HEK293 (cell line): Measurements from ENCODE around the gene CLCNKB.
A peak's percentile ranks its signal among the peaks of the same experiment; 100 is the strongest.

Experiments
- CTCF ChIA-PET: fragments of 350-600 bp; formaldehyde crosslinking; extraction: SDS; loops from one replicate; lab custom pipeline; 2021; ENCODE audit warnings: antibody characterized with exemption; lab: Yijun Ruan, JAX
- POLR2A ChIA-PET: fragments of 300-600 bp; formaldehyde crosslinking; extraction: SDS; loops from one replicate; lab custom pipeline; 2020; ENCODE audit warnings: antibody characterized with exemption, inconsistent platforms; lab: Yijun Ruan, JAX
- H3K27ac ChIP-seq: fragments of 200-500 bp; sonication (Bioruptor generic); 2 replicates; pipeline ENCODE4 v1.5.1; 2014; ENCODE audit warnings: low read depth, low read length, control low read depth, inconsistent platforms; ENCODE audit errors: extremely low read depth
- H3K36me3 ChIP-seq, 2 experiments: fragments of 200-500 bp in 1 of 2; sonication (Bioruptor generic) in 1 of 2; 1 replicate in 1 of 2; 2 replicates in 1 of 2; pipeline ENCODE4 v1.5.1; 2014 to 2017; ENCODE audit warnings: inconsistent platforms in 2 of 2, low read length in 2 of 2; ENCODE audit not compliant: control insufficient read depth in 2 of 2, insufficient read depth in 1 of 2
- H3K4me1 ChIP-seq: fragments of 200-500 bp; sonication (Bioruptor generic); 2 replicates; pipeline ENCODE4 v1.5.1; 2014; ENCODE audit warnings: mild to moderate bottlenecking, low read length, inconsistent platforms; ENCODE audit not compliant: control insufficient read depth, insufficient read depth
- H3K4me3 ChIP-seq: 2 replicates; pipeline ENCODE4 v1.5.1; 2011; ENCODE audit warnings: low read depth, mild to moderate bottlenecking, control low read depth, low read length, moderate library complexity
- H3K9me3 ChIP-seq: fragments of 200-500 bp; sonication (Bioruptor generic); 2 replicates; pipeline ENCODE4 v1.5.1; 2014; ENCODE audit warnings: low read depth, low read length, inconsistent platforms; ENCODE audit not compliant: control insufficient read depth, insufficient read depth
- EGR2 ChIP-seq: fragments of 450-650 bp; formaldehyde crosslinking; IDR thresholded peaks from 2 replicates; pipeline ENCODE4 v1.5.1; 2016; ENCODE audit warnings: low read depth, missing biosample characterization, missing genetic modification characterization
- GFI1B ChIP-seq: fragments of 450-650 bp; formaldehyde crosslinking; IDR thresholded peaks from 2 replicates; pipeline ENCODE4 v1.5.1; 2016; ENCODE audit warnings: missing biosample characterization, missing genetic modification characterization
- GLI4 ChIP-seq: fragments of 450-650 bp; formaldehyde crosslinking; IDR thresholded peaks from 2 replicates; pipeline ENCODE4 v1.5.1; 2016; ENCODE audit warnings: missing biosample characterization, missing genetic modification characterization
- HOXA7 ChIP-seq: sonication (generic); formaldehyde crosslinking; IDR thresholded peaks from 2 replicates; pipeline ENCODE4 v1.8.1; 2022; ENCODE audit warnings: missing genetic modification reagents, borderline replicate concordance
- KLF10 ChIP-seq: fragments of 450-650 bp; IDR thresholded peaks from 2 replicates; pipeline ENCODE4 v1.5.1; 2018; ENCODE audit warnings: missing biosample characterization, mild to moderate bottlenecking, missing genetic modification characterization
- KLF8 ChIP-seq: fragments of 450-650 bp; formaldehyde crosslinking; IDR thresholded peaks from 2 replicates; pipeline ENCODE4 v1.5.1; 2016; ENCODE audit warnings: missing biosample characterization, missing genetic modification characterization
- ZEB2 ChIP-seq: fragments of 450-650 bp; formaldehyde crosslinking; IDR thresholded peaks from 2 replicates; pipeline ENCODE4 v1.5.1; 2016; ENCODE audit warnings: missing biosample characterization, missing genetic modification characterization
- ZFHX2 ChIP-seq: fragments of 450-650 bp; formaldehyde crosslinking; conservative IDR thresholded peaks from 2 replicates; pipeline ENCODE4 v1.5.1; 2016; ENCODE audit warnings: missing biosample characterization, missing genetic modification characterization
- ZNF10 ChIP-seq: fragments of 450-650 bp; formaldehyde crosslinking; IDR thresholded peaks from 2 replicates; pipeline ENCODE4 v1.5.1; 2017; ENCODE audit warnings: missing biosample characterization, missing genetic modification characterization
- ZNF184 ChIP-seq: fragments of 450-650 bp; IDR thresholded peaks from 2 replicates; pipeline ENCODE4 v1.5.1; 2018; ENCODE audit warnings: missing biosample characterization, mild to moderate bottlenecking, missing genetic modification characterization
- ZNF23 ChIP-seq: fragments of 450-650 bp; formaldehyde crosslinking; IDR thresholded peaks from 2 replicates; pipeline ENCODE4 v1.5.1; 2016; ENCODE audit warnings: missing biosample characterization, missing genetic modification characterization, borderline replicate concordance
- ZNF280D ChIP-seq: fragments of 450-650 bp; formaldehyde crosslinking; IDR thresholded peaks from 2 replicates; pipeline ENCODE4 v1.5.1; 2016; ENCODE audit warnings: missing biosample characterization, missing genetic modification characterization
- ZNF549 ChIP-seq: fragments of 450-650 bp; IDR thresholded peaks from 2 replicates; pipeline ENCODE4 v1.5.1; 2018; ENCODE audit warnings: missing biosample characterization, missing genetic modification characterization, mild to moderate bottlenecking, inconsistent platforms, moderate library complexity
- ZNF560 ChIP-seq: fragments of 450-650 bp; formaldehyde crosslinking; IDR thresholded peaks from 2 replicates; pipeline ENCODE4 v1.5.1; 2017; ENCODE audit warnings: missing biosample characterization, missing genetic modification characterization, borderline replicate concordance
- ZNF596 ChIP-seq: fragments of 450-650 bp; IDR thresholded peaks from 2 replicates; pipeline ENCODE4 v1.5.0; 2018; ENCODE audit warnings: missing biosample characterization, mild to moderate bottlenecking, missing genetic modification characterization, moderate library complexity
- ZNF654 ChIP-seq: fragments of 450-650 bp; formaldehyde crosslinking; IDR thresholded peaks from 2 replicates; pipeline ENCODE4 v1.5.1; 2016; ENCODE audit warnings: low read depth, missing biosample characterization, missing genetic modification characterization
- ZNF670 ChIP-seq: fragments of 450-650 bp; formaldehyde crosslinking; IDR thresholded peaks from 2 replicates; pipeline ENCODE4 v1.5.1; 2016; ENCODE audit warnings: missing biosample characterization, missing genetic modification characterization, low read depth
- TF ChIP-seq, protein P1 (sequence below): fragments of 450-650 bp; formaldehyde crosslinking; IDR thresholded peaks from 2 replicates; pipeline ENCODE4; 2016; ENCODE audit warnings: missing biosample characterization, missing genetic modification characterization

The CLCNKB gene

DNA sequence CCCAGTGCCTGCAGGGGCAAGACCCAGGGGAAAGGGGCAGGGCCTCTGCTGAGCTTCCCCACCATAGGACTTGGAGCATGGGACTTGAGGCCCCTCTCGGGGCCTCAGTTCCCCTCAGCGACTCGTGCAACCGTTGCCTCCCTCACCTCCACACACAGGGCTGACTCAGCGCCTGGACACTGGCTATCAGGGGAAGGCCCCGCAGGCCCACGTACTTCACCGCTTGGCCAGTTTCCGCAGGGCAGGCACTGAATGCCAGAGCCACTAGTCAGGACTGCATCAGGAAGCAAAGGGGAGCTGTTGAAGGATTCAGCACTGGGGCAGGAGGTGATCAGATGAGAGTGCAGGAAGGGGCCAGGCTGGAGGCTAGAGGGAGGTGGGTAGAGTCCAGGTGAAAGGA lies 45.4 kb downstream of the CLCNKB start:
- H3K4me3 ChIP-seq, result no peak overlapping the region
- H3K27ac ChIP-seq, result no peak overlapping the region
- H3K9me3 ChIP-seq, result no peaks in the 10 kb centered on the region
- no peaks in the 10 kb centered on the region for H3K4me1 ChIP-seq
- TF ChIP-seq ZNF596 (tag by site-specific recombination), result no peak
- TF ChIP-seq ZNF184 (tag by site-specific recombination), result no peak
- no peak for TF ChIP-seq ZNF280D
- TF ChIP-seq GLI4, result no peak
- no peak for TF ChIP-seq ZNF23
- no peak for TF ChIP-seq ZNF654
- no peak for TF ChIP-seq KLF10 (tag by site-specific recombination)
- TF ChIP-seq ZNF670 (tag by site-specific recombination), result no peak
- TF ChIP-seq ZNF560 (tag by site-specific recombination), result no peak
- TF ChIP-seq, all 188 proteins: peak for 0
- ChIA-PET POLR2A (no interaction called here), CTCF (interaction anchor here (0.6 kb wide), 1 partner anchor 80 kb away, joined by 3 read pairs; no protein-coding TSS in a partner anchor)
- no peaks in the 10 kb centered on the region for H3K36me3 ChIP-seq

- Histone ChIP-seq H3K4me1 (no peaks in the 10 kb centered on the region), H3K27ac (no peak overlapping the region), H3K9me3 (no peaks in the 10 kb centered on the region), H3K36me3 (no peaks in the 10 kb centered on the region), H3K4me3 (no peak overlapping the region)
- TF ChIP-seq HOXA7 (CRISPR knock-in tag), result no peak
- TF ChIP-seq GFI1B, result no peak
- TF ChIP-seq KLF8 (tag by site-specific recombination), result no peak
- TF ChIP-seq ZNF10 (tag by site-specific recombination), result 0 out of 2 replicates have a peak, but pooled peaks have one; percentile 27
- POLR2A ChIA-PET, result interaction anchor here (0.5 kb wide), 1 partner anchor 64 kb away, joined by 6 read pairs; no protein-coding TSS in a partner anchor
- CTCF ChIA-PET, result no interaction called here
Measured at GRCh38 chr1:16090076-16090826, 46.7 kb downstream of the CLCNKB start.

GRCh38 chr1:16091296-16091695 lies 47.7 kb downstream of the CLCNKB start:
- Histone ChIP-seq H3K27ac (no peak overlapping the region), H3K36me3 (no peaks in the 10 kb centered on the region), H3K9me3 (no peaks in the 10 kb centered on the region), H3K4me1 (no peaks in the 10 kb centered on the region), H3K4me3 (no peak overlapping the region)
- TF ChIP-seq, protein P1, sequence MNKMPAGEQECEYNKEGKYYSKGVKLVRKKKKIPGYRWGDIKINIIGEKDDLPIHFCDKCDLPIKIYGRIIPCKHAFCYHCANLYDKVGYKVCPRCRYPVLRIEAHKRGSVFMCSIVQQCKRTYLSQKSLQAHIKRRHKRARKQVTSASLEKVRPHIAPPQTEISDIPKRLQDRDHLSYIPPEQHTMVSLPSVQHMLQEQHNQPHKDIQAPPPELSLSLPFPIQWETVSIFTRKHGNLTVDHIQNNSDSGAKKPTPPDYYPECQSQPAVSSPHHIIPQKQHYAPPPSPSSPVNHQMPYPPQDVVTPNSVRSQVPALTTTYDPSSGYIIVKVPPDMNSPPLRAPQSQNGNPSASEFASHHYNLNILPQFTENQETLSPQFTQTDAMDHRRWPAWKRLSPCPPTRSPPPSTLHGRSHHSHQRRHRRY (tag by site-specific recombination), result no peak
- TF ChIP-seq ZEB2 (tag by site-specific recombination) (0 out of 2 replicates have a peak, but pooled peaks have one; percentile 44), ZNF549 (tag by site-specific recombination) (no peak), EGR2 (tag by site-specific recombination) (0 out of 2 replicates have a peak, but pooled peaks have one; percentile 41), ZFHX2 (tag by site-specific recombination) (peak; percentile 37)
- ChIA-PET CTCF (interaction anchor here (0.6 to 1.4 kb wide), 2 partner anchors 9 to 96 kb away, joined by 4 to 5 read pairs; no protein-coding TSS in a partner anchor), POLR2A (no interaction called here)
